Activated T-cell treated with anti-CD3 and anti-CD28 coated beads, Interleukin-2, amount 50 U/mL, for 48 hours (primary cell): Measurements from ENCODE around the gene COG4.

Experiments
- DNase-seq, 2 experiments: peaks; one replicate each; pipeline ENCODE4 v3.0.0-alpha.2; 2020

COG4 gene

DNA sequence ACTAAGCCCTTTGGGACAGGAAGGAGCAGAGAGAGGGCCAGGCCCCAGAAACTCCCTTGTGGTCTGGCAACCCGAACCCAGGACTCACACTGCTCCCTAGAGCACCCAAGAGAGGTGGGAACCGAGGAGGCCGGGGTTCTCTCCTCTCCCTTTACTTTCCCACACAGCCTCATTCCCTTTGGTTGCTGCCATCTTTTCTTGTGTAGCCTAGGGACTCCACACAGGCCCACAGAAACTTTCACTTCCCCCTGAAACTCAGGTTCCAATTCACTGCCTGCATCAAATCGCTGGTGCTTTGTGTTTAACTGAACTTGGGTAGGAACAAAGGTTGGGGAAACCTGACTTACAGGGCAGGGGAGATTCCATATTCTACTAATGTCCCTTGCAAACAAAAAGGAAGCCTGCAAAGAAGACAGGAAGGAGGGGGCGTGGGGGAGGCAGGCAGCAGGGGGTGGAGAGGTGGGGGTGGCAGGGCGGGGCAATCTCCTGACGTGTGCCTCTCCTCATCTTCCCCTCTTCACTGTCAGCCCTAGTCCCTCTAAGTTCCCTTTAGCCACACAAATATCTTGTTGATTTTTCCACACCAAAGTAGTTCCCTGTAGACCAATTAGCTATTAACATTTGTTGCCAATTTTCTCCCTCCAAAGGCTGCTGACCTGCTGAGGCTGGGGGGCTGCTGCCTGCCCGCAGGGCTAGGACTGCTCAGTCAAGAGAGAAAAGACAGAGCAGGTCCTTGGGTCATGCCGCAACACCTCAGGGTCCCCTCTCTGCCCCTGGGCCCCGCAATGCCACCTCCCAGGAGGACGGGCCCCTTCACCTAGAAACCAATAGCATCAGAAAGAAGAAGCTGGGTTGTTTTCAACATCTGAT is 92.5 kb downstream of the COG4 start:
- DNase-seq, result peak; percentile 44 to 54
